Peyer's patch (tissue), 4 donors: ENCODE data around the gene SMARCD3.

Source experiments
- CTCF ChIP-seq, 6 experiments: fragments of 450-650 bp in 4 of 6; fragments of 200-600 bp in 2 of 6; sonication (generic) in 1 of 6; IDR thresholded peaks; one replicate each; pipeline ENCODE4 v1.5.1; 2017 to 2019; ENCODE audit warnings: antibody characterized with exemption in 6 of 6, mild to moderate bottlenecking in 3 of 6, moderate library complexity in 1 of 6
- POLR2A ChIP-seq, 2 donors: fragments of 450-650 bp; IDR thresholded peaks; one replicate each; pipeline ENCODE4 v1.5.1; 2017; ENCODE audit warnings: antibody characterized with exemption in 2 of 2, mild to moderate bottlenecking in 2 of 2, moderate library complexity in 2 of 2

GRCh38 chr7:151277631-151278030 lies 29.1 kb upstream of the SMARCD3 start:
- TF ChIP-seq CTCF (IDR thresholded peaks at IDR 0.05) (no peak), POLR2A (IDR thresholded peaks at IDR 0.05) (no peak)
